M059J (cell line): Measurements from ENCODE around the gene GTPBP6. TPM values are rescaled to one million over a fixed set of nuclear protein-coding genes. Genes with fewer than 3 reads are reported as not detected.
A peak's percentile ranks its signal among the peaks of the same experiment; 100 is the strongest.
"Not testable (repeated sequence)": the region's sequence is repeated elsewhere in the genome, so short reads cannot be mapped to it uniquely, and the experiment has no call there.

Experiments
- DNase-seq: peaks from one replicate; pipeline ENCODE4 v3.0.0-alpha.2; 2012; ENCODE audit warnings: low read depth
- total RNA-seq: library from RNA; depleted of rRNA; stranded (reverse); fragments of >200 nt; shearing (Covaris generic); gene quantifications from 2 replicates; pipeline ENCODE4 v1.2.3, GENCODE V29; 2014

Gene GTPBP6
- total RNA-seq, 1 experiment from 2014 or later: 24.5 TPM

DNA sequence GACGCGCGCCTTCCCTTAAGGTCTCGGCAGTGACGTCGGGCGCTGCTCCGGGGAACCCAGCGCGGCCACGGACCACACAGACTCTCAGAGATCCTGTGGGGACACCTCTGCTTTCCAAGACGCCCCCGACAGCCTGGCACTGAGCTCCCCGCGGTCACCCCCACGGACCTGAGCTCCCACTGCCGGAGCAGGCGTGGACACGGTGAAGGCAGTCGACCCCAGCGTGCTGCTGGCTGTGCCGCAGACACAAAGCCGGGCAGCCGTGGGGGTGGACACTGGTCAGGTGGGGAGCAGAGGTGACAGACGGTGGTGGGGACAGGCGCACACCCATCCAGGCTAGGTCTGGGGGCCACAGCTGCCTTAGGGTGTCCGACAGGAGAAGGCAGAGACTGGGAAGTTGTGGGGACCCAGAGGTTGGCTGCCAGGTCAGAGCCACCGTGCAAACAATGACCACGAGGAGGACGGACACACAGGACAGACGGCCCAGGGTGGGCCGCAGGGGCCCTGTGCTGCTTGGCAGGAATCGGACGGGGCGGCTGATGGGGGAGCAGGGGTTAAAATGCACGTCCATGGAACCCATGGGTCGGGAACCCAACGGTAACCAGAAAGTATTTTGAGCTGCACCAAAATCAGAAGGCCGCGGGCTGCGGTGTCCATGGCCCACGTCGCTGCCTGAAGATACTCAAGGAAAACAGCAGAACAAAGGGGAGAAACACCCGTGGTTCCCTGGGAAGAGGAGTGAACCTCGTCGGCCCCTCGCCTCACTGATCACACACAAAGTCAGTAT lies 16.6 kb upstream of the GTPBP6 start:
- no peak for DNase-seq

DNA sequence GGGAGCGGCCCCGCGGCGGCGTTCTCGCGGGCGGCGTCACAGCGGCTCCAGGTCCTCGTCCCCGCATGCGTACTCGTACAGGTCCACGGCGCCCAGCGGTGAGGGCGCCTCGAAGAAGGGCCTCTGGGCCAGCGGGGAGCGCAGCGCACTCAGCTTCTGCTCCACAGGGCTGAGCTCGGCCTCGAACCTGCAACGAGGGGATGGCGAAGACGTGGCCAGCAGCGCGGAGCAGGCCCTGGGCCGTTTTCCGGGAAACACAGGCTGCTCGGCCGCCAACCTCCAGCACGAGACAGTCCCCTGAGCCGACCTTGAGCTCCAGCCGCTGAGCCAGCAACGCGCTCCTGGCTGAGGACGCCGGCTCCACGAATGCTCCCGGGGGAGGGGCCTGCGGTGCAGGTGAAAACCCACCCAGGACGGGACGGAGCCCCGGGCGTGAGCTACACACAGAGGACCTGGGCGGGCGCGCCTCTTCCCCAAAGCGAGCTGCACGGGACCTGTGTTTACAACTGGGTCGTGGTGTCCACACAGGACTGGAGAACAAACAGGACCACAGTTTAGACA lies 15.8 kb upstream of the GTPBP6 start:
- no peak for DNase-seq

DNA sequence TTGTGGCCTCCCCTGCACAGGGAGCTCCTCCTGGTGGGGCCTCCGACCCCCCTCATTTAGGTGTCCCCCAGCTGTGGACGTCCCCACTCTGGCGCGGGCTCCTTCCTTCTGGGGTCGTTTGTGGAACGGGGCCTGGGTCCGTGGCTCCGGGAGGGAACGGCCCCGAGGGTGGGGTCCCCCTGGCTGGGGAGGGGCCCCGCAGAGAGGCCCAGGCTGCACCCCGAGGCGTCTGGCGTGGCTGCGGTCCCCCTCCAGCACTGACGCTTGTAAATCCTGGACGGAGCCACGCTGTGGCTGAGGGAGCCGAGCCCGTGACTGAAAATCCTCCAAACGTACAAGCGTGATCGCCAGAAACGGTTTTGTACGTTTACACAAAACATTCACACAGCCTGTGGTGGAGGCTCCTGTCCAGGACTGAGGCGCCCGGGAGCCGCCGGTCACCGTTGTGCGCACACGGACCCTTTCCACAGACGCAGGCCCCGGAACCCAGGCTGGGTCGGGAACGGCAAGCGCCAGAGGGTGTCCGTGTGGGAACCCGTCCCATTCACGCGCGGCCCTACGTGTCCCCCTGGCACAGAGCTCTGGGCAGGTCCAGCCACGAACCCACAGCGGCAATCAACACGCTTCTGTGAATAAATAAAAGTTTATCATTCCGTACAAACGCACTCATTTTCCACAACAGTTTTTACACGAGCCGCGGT lies 15.2 kb upstream of the GTPBP6 start:
- no peak for DNase-seq

DNA sequence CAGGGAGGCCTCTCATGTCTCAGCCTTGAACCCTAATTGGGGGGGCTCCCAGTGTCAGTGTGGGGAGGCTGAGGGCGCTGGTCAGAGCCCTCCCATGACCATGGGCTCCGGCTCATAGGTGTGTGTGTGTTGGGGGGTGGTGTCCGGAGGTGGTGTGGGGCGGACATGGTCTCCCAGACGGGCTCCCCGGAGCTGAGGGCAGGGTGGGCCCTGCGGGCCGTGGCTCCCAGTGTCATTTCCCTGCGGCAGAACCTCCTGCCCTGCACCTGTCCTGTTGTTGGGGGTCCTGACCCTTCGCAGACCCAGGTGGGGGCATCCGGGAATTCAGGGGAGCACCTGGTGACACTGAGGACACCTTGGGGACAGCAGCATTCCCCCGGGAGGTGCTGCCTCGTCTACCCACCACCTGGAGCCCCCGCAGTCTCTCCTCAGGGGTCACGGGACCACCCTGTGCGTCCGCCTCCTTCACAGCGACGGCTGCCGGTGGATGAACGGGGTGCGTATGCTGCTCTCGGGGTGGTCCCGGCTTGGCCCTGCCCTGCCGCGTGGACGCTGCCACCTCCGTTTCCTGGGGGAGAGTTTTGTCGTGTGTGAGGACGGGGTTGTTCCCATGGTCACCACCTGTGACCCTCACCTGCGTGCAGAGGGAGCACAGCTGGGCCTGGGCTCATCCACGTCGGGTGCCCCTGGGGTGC lies 14.5 kb upstream of the GTPBP6 start:
- no peak for DNase-seq

DNA sequence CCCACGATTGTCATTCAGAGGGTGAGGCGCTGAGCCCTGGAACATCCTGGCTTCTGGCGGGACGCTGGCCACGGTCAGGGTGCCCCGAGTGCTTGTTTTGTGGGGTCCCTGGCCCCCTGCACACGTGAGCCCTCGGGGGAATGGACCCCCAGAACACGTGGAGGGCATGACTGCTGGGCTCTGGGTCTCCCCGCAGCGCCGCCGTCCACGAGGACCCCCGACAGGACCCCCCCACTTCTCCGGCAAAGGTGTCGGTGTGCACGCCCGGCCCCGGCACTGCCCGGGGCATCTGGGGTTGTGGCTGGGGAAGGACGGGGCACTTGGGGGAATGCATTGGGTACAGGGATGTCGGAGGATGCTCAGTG lies 13.9 kb upstream of the GTPBP6 start:
- DNase-seq: no peak

DNA sequence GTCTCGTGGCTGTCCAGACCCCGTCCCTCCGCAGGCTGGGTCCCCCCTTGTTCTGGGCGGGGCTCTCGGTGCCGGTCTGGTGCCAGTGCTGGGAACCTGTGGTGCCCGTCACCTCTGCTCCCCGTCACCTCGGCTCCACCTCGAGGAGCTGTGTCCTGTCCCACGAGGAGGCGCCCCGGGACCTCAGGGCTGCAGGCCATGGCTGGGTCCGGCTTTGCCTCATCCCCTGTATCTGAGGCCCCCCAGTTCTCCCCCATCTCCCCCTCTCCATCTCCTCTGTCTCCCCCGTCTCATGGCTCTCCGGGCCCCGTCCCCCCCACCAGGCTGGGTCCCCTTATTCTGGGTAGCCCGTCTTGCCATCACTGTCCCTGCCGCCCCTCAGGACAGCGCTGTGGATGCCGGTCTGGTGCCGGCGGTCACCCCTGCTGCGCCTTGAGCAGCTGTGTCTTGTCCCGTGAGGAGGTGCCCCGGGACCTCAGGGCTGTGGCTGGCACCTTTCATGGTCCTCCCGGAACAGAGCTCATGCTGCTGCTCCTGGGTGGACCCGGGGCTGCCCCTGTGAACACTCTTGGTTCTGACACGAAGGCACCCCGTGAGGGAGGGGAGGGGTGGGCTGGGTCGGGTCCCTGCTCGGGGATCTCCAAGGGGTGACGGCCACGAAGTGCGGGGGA lies 13.4 kb upstream of the GTPBP6 start:
- no peak for DNase-seq

DNA sequence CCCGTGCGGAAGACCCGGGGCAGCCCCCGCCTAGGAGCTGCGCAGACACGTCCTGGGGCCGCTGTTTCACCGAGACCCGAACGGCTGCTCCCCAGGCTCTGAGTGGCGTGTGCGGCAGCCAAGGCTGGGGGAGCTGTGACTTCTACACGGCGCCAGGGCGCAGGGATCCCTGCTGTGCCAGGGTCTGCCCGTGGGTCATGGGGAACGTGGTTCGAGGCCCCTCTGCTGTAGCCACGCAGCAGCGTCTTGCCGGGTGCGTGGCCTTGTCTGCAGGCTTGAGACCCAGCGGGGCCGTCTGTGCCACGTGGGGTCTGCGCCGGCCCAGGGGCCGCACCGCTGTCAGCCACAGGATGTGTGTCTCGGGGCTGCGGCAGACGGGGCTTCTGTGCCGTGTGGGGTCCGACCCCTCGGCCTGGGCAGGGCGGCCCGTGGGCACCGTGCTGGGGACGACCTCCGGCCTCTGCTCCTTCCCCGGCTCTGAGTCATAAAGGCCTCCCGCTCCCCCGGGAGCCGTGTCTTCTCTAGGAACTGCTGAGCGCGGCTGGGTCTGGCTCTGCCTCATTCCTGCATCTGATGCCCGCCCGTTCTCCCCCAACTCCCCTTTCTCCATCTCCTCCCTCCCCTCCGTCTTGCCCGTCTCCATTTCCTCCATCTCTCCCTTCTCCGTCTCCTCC lies 12.7 kb upstream of the GTPBP6 start:
- DNase-seq: peak; percentile 39

DNA sequence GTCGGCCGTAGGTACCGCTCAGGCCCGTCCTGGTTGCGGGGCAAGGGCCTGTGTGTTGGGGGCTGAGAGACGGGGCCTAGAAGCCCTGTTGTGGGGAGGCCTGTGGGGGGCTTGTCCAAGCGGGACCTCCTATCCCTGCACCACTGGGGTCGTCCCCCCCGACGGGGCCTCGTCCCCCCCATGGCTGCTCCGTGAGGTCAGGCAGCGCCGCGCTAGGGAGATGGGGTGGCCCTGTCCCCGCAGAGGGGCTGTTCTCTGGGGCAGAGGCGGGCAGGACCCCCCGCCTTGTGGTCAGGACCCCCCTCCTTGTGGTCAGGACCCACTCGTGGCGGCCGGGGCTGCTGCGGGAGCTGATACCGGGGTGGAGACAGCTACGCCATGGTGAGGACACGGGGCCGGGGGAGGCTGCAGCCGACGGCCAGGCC lies 12.1 kb upstream of the GTPBP6 start:
- DNase-seq: no peak

DNA sequence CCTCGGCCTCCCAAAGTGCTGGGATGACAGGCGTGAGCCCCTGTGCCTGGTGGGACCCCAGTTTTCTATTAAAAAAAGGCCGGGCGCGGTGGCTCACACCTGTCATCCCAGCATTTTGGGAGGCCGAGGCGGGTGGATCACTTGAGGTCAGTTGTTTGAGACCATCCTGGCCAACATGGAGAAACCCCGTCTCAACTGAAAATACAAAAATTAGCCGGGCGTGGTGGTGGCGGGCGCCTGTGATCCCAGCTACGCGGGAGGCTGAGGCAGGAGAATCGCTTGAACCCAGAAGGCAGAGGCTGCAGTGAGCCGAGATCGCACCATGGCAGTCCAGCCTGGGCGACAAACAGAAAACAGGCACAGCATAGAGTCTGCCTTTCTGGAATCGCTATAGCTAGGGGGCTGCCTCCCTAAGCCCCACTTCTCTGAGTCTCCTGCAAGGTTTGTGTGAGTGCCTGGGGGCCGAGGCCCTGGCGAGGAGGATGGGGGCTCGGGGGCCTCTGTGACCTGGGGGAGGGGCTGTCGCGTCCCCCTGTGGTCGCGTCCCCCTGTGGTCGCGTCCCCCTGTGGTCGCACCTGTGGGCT lies 11.6 kb upstream of the GTPBP6 start:
- DNase-seq: not testable (repeated sequence)

DNA sequence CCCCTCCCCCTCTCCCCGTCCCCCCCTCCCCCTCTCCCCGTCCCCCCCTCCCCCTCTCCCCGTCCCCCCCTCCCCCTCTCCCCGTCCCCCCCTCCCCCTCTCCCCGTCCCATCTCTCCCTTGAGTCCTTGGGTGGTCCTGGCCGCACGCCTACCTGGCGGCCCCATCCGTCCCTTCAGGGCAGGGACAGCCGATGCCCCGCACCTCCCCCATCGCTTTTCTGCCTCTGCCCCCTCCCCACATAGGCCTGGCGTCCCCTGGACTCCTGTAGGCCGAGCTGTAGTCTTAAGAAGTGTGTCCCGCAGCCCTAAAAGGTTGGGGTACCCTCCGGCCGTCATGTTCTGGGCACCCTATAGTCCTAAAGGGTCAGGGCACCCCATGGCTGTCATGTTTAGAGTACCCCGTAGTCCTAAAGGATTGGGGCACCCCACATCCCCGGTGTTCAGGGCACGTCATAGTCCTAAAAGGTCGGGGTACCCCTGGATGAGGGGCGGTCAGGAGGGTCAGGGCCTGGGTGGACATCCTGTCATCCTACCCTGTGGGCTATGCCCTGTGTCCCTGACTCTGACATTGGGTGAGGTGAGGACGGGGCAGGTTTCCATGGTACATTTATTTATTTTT lies 10.8 kb upstream of the GTPBP6 start:
- DNase-seq: no peak

DNA sequence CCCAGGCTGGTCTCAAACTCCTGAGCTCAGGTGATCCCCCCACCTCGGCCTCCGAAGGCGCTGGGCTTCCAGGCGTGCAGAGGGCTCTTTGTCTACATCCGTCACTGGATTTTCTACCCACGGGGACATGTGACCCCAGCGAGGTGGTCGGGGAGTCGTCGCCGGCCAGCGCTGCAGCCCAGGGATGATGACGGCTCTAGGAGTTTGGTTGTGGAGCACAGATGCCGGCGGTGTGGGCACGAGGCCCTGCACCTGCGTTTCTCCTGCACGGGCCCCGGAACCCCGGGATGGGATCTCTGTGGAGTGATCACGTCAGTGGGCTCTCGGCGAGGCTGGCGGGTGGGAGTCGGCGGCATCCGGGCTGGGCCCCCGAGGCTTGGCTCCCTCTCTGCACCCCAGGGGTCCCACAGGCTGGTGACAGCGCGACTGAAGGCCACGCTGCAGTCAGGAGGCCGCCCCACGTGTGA lies 9.1 kb upstream of the GTPBP6 start:
- no peak for DNase-seq

DNA sequence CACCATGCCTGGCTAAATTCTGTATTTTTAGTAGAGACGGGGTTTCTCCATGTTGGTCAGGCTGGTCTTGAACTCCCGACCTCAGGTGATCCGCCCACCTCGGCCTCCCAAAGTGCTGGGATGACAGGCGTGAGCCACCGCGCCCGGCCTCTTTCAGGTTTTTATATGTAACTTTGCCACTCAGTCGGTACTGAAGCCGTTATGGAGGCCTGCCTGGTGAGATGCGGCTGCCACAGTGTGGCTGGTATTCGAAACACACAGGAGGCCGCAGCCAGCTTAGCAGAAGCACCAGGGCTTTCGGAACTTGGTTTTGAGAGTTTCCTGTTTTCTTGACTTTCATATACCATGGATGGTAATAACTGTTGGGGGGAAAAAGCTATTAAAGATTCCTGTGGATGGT lies 6.1 kb upstream of the GTPBP6 start:
- not testable (repeated sequence) for DNase-seq

DNA sequence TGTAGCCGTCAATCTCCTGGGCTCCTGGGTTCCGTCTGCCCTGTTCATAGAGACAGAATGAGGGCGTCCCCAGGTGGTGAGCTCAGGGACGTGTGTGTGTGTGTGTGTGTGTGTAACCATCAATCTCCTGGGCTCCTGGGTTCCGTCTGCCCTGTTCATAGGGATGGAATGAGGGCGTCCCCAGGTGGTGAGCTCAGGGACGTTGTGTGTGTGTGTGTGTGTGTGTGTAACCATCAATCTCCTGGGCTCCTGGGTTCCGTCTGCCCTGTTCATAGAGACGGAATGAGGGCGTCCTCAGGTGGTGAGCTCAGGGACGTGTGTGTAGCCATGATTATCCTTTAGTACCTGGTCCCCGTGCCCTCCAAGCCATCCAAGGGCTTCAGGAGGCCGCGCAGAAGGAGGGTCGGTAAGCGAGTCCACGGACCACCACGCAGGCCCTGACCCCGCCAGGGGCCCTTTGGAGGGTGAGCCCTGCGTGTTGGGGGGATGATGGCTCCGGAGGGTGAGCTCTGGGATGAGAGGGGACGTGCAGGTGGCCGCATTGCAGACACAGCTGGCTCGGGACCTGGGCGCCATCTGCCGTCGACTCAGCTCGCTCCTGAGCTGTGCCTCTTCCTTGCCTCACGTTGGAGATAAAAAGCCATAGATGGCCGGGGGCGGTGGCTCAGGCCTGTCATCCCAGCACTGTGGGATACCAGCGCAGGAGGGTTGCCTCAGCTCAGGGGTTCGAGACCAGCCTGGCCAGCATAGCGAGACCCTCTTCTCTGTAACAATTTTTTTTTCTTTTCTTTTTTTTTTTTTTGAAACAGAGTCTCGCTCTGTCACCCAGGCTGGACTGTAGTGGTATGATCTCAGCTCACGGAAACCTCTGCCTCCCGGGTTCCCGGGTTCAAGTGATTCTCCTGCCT lies 5.4 kb upstream of the GTPBP6 start:
- peak; percentile 68 for DNase-seq

DNA sequence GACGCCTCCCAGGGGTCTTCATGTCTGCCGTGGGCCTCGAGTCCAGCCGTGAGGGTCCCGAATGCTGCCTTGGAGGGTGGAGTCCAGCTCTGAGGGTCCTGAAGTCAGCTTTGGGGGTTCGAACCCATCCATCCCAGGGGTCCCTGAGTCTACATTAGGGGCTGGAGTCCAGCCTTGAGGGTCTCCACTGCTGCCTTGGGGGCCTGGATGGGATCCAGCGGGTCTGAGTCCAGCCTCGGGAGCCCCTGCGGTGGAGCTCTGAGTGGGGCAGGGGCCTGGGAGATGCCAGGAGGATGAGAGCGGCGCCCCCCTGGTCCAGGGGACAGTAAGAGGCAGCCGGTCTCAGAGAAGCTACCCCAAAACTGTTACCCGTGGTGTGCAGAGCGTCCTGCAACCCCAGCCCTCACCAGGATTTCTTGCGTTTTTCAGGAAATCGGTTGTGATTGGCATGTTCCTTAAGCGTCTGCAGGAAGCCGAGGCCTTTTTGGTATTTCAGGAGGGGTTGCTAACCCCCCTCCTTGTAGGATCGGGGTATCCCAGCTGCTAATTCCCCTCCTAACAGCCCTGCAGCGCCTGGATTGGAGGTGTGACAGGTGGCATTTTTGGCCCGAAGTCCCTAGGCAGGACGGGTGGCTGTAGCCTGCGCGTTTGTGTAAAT lies 1.7 kb upstream of the GTPBP6 start:
- DNase-seq: no peak

DNA sequence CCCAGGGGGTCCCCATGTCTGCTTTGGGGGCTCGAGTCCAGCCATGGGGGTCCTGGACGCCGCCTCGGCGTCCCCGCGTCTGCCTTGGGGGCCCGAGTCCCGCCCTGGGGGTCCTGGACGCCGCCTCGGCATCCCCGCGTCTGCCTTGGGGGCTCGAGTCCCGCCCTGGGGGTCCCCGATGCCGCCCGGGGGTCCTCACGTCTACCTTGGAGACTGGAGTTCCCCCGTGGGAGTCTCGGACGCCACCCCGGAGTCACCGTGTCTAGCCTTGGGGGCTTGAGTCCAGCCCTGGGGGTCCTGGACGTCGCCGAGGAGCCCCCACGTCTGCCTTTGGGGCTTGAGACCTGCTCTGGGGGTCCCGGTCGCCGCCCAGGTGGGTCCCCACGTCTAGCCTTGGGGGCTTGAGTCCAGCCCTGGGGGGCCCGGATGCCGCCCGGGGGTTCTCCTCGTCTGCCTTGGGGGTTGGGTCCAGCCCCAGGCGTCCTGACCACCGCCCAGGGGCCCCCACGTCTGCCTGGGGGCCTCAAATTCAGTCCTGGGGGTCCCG lies 1.1 kb upstream of the GTPBP6 start:
- DNase-seq: no peak

DNA sequence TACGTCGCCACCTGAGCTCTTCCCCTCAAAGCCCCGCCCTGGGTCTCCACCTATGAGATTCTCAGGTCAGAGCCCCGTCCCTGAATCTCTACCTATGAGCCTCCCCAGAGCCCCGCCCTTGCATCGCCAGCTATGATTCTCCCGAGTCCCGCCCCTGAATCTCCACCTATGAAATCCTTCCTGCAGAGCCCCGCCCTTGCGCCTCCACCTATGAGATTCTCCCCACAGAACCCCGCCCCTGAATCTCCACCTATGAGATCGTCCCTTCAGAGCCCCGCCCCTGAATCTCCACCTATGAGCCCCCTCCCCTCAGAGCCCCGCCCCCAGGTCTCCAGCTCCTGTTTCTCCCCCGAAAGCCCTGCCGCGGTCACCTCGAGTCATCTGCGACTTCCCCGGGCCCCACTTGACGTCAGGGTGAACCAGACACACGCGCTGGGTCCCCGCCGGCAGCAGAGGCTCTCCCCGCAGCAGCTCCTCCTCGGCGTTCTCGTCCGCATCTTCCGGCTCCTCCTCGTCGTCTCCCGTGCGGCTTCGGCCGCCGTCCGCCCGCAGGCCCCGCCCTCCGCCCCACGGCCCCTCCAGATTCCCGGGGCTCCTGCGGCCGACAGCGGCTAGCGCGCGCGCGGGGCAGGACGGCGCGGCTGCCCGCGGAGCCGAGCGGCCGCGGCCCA lies 393 bp downstream of the GTPBP6 start:
- DNase-seq: peak; percentile 97

DNA sequence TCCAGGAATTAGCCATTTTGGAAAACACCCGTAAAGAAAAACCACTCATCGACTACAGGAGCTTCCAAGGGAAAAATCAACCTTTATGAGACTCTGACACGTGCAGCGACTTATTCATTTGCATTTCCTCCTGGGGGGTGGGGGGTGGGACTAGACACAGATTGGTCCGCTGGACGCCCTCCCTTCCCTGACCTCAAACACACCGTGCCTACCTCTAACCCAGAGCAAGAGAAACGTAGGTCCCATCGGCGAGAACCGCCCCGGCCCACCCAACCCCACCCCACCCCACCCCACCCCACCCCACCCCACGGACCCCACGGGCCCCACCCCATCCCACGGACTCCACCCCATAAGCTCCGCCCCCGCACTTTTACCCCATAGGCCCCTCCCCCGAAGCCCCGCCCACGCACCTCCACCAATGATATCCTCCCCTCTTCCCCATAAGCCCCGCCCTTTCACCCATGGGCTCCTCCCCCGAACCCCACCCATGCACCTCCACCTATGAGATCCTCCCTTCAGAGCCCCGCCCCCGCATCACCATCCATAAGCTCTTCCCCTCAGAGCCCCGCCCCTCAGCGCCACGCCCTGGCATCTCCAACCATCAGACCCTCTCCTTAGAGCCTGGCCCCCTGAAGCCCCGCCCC lies 1.1 kb downstream of the GTPBP6 start:
- no peak for DNase-seq
